Stimulated activated CD4-positive, alpha-beta T cell treated with anti-CD3 and anti-CD28 coated beads, TNF-alpha, amount 100 ng/mL, for 4 hours (primary cell): ENCODE measurements around the gene SUN1.
"Not testable (repeated sequence)": the region's sequence is repeated elsewhere in the genome, so short reads cannot be mapped to it uniquely, and the experiment has no call there.

Experiments used
- DNase-seq, 3 experiments: peaks; one replicate each; pipeline ENCODE4 v3.0.0-alpha.2; 2020; ENCODE audit warnings: low read depth in 3 of 3

Gene SUN1

DNA sequence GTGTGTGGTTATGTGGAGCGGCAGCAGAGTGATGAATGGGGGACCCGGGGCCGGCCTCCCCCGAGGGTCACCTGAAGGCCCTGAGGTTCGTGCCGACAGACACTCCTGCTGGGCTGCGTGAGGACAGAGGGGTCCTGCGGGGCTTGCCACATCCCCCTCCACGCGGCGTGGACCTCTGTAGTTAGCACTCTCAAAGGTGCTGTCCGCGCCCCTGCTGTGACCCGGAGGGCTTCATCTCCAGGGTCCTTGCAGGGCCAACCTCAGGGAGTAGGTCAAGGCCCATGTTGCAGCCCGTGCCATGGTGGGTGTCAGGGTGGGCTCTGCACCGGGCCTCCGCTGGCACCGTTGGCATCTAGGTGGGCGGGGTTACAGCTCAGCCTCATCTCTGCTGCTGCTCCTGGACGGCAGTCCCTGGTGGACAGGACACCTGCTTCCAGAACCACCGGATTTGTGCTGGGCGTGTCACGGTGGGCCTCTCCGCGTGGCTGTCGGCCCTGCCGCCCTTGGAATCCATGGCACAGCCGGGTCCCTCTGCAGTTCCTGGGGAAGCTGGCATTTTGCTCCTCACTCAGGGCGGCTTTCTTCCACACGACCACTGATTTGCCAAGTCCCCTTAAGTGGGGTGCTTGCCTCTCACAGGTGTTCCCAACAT is 24.3 kb downstream of the SUN1 start:
- no peak for DNase-seq

GRCh38 chr7:857661-858060 is 25.4 kb downstream of the SUN1 start:
- DNase-seq: no peak

- no peak for DNase-seq
Measured at GRCh38 chr7:859359-860030, 27.2 kb downstream of the SUN1 start.

- DNase-seq: no peak
Measured at GRCh38 chr7:860149-860548, 27.9 kb downstream of the SUN1 start.

DNA sequence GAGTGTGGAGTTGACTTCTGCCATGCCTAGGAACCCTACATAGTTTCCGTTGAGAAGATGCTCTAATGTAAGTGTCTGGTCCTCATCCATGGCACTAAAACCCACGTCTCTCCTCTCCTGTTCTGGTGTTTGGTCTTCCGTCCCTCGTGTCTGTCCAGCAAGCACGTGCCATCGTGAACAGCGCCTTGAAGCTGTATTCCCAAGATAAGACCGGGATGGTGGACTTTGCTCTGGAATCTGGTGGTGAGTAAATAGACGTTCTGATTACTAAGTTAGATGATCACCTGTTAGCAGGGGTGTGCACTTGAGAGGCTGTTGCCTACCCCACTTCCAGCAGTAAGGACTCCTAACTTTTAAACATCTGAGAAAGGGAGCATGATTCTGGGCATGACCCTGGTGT is 28.9 kb downstream of the SUN1 start:
- DNase-seq: no peak

GRCh38 chr7:862157-862556 is 29.9 kb downstream of the SUN1 start:
- DNase-seq: no peak

- DNase-seq: no peak
Measured at GRCh38 chr7:863106-863505, 30.8 kb downstream of the SUN1 start.

DNA sequence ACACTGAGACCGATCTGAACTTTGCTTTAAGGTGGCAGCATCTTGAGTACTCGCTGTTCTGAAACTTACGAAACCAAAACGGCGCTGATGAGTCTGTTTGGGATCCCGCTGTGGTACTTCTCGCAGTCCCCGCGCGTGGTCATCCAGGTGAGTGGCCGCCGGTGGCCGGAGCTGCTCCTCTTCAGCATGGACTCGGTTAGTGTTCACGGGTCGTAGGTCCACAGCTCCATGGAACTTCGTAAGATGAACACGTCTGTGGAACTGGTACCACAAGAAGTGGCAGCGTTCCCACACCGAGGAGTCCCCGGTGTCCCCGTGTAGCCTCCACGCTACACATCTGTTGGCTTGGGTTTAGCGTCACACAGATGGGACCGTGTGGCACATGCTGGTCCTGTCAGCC is 33.6 kb downstream of the SUN1 start:
- DNase-seq: no peak

DNA sequence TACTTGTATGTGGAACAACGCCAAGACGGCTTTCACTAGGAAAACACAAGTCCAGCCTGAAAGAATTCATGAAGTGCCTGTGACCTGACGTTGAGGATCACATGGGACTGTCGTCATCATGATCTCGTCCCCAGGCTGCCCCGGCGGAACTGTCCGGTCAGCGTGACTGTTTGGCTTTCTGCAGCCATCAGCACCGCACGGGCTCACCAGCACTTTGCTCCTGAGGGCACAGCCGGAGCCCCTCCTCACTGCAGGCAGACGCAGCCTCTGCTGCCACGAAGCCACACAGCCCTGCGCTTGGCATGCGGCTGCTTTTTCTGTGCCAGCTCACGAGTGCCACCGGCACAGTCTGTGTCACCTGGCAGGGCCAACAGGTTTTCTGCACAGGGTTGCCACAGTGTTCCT is 34.7 kb downstream of the SUN1 start:
- no peak for DNase-seq

DNA sequence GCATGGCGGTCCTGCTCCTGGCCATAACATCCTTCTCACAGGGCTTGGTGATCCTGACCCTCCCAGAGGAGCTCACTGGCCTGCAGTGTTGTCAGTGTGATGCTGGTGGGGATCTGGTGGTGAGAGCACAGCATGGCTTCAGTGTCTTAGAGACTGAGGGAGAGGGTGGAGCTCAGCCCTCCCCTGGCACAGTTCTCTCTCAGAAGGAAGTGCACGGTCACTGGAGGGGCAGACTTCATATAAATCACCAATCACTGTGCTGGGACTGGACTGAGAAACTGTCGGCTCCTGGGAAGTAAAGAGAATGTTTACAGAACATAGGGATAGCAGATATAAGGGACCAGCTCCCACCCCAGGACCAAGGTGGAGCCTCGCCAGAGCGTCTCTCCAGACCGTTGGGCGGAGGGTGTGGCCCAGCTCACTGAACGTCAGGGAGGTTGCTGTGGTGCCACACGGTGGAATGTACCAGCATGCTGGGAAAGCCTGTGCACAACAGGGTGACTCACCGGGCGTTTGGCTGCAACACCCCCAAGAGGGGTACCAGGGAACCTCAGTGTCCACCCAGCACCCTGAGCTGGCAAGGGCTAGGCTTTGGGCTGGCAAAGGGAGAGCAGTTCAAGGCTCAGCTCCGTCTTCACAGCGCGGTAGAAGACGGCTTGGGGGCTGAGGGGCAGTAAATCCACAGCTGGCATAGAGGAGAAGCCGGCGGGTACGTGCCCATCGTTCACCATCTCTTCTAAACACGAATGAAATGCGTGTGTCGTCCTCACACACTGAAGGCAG is 35.3 kb downstream of the SUN1 start:
- no peak for DNase-seq

DNA sequence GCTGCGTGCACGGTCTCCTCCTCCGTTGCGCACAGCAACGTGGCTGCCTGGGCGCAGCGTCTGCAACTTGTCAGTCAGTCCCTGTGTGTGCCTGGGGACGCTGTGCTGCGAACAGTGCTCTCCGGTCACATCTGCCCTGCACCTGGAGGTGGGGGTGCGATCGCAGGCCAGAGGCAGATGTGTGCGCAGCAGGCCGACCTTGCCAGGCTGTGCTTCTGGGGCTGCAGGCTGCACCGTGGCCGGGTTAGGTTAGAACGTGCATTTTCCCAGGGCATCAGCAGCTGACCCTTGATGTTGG is 35.9 kb downstream of the SUN1 start:
- no peak for DNase-seq

DNA sequence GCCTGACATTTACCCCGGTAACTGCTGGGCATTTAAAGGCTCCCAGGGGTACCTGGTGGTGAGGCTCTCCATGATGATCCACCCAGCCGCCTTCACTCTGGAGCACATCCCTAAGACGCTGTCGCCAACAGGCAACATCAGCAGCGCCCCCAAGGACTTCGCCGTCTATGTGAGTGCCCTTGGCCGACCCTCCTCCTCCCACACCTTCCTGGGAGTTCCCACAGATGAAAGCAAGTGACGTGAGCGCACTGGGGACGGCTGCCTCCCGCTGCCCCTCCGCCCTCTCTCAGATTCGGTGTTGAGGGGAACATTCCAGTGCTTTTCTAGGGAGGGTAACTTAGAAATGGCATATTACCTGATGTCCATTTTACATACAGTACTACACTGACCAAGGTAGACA is 37.1 kb downstream of the SUN1 start:
- no peak for DNase-seq

GRCh38 chr7:871900-872537 is 39.7 kb downstream of the SUN1 start:
- no peak for DNase-seq

GRCh38 chr7:872685-873084 is 40.4 kb downstream of the SUN1 start:
- DNase-seq: not testable (repeated sequence)

GRCh38 chr7:873367-874002 is 41.2 kb downstream of the SUN1 start:
- DNase-seq: peak; percentile 37 to 54 (median 51)

GRCh38 chr7:874031-874749 is 41.9 kb downstream of the SUN1 start:
- no peak for DNase-seq

DNA sequence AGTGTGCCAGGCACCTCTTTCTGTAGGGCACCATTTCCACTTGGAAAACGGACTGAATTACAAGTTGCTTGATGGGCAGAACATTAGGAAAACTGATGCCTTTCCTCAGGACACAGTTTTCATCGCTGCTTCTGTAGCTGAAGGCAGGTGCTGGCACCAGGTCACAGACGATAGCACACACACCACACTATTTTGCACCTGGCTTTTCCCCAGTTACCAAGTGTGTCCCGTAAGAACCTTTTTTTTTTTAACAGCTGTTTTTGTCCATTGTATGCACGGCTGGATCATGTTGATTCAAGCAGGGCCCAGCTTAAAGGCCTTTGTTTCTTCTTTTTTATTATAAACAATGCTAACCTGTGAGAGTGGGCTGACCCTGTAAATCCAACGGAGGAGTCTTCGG is 42.8 kb downstream of the SUN1 start:
- DNase-seq: no peak

DNA sequence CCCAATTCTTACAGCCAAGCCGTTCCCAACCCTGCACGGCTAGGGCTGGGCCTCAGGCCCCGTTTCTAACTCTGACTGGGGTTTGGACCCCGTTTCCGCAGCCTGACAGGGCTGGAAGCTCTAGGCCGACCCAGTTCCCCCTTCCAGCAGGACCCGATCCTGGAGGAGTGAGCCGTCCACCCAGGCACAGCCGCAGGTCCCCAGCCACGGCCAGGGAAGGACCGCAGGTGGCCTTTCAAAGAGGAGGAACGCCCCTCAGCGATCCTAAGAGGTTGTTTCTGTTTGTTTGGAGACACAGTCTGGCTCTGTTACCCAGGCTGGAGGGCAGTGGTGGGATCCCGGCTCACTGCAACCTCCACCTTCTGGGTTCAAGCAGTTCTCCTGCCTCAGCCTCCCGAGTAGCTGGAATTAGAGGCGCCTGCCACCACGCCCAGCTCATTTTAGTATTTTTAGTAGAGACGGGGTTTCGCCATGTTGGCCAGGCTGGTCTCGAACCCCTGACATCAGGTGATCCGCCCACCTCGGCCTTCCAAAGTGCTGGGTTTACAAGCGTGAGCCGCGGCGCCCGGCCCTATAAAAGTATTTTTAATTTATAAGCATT is 43.3 kb downstream of the SUN1 start:
- DNase-seq: no peak

DNA sequence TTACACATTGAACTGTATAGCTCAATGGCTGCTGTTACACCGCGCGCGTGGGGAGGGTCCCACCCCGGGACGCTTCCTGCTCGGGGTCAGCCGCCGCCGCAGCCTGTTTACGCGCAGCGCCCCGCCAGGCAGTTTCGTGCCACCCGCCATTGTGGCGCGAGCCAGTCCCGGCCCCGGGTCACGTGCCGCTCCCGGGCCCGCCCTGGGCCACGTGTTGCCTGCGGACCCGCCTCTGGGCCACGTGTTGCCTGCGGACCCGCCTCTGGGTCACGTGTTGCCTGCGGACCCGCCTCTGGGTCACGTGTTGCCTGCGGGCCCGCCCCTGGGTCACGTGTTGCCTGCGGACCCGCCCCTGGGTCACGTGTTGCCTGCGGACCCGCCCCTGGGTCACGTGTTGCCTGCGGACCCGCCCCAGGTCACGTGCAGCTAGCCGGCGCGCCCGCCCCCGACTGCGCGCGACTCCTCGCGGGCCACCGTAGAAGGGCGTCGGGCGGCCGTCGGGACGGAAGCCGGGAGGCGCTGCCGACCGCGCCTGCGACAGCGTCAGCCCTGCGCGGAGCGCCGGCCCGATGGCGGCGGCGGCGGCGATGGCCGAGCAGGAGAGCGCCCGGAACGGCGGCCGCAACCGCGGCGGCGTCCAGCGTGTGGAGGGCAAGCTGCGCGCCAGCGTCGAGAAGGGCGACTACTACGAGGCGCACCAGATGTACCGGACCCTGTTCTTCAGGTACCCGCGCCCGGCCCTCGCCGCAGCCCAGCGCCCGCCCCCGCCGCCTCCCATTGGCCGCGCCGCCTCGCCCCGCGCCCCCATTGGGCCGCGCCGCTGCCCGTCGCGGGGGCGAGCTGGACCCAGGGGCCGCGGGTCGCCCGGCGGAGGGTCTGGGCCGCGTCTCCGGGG is 44.0 kb downstream of the SUN1 start, which contains the start of gene GET4:
TSS of gene GET4 (plus strand) at position 478 of the 895 bp plus-strand sequence. CDS start at position 570, 92 bp downstream.
- DNase-seq: peak; percentile 93 to 97 (median 96)

GRCh38 chr7:876972-877311 is 44.7 kb downstream of the SUN1 start:
- no peak for DNase-seq
